CD4-positive, alpha-beta T cell treated with Interleukin-6 for 4 hours (primary cell): Measurements from ENCODE around the gene CHD9NB.
"Not testable (repeated sequence)": the region's sequence is repeated elsewhere in the genome, so short reads cannot be mapped to it uniquely, and the experiment has no call there.

Experiments used
- DNase-seq: peaks from one replicate; pipeline ENCODE4 v3.0.0-alpha.2; 2020; ENCODE audit warnings: mixed read lengths

Gene CHD9NB

GRCh38 chr16:53055541-53056391, 3.1 kb upstream of the CHD9NB start:
- DNase-seq, result peak; percentile 18

GRCh38 chr16:53054670-53055485, 2.2 kb upstream of the CHD9NB start, which contains the start of gene CHD9:
Gene CHD9, plus strand, starts transcription at chr16:53054991. Its CDS starts 101,099 bp downstream, at chr16:53156090.
- DNase-seq, result peak; percentile 77

GRCh38 chr16:53053967-53054669, 1.4 kb upstream of the CHD9NB start:
- peak; percentile 6 for DNase-seq

GRCh38 chr16:53051255-53051654, 1.4 kb downstream of the CHD9NB start:
- DNase-seq, result not testable (repeated sequence)

GRCh38 chr16:53048139-53048915, 4.4 kb downstream of the CHD9NB start:
- no peak for DNase-seq

- DNase-seq, result not testable (repeated sequence)
Observed at GRCh38 chr16:53047515-53047914, 5.2 kb downstream of the CHD9NB start.

- DNase-seq, result no peak
Observed at GRCh38 chr16:53045341-53046220, 7.1 kb downstream of the CHD9NB start.

- DNase-seq, result no peak
Observed at GRCh38 chr16:53043986-53044601, 8.6 kb downstream of the CHD9NB start.

- no peak for DNase-seq
Observed at GRCh38 chr16:53043428-53043831, 9.3 kb downstream of the CHD9NB start.

GRCh38 chr16:53042235-53042701, 10.4 kb downstream of the CHD9NB start:
- DNase-seq, result no peak

- no peak for DNase-seq
Observed at GRCh38 chr16:53041320-53042051, 11.2 kb downstream of the CHD9NB start.

- no peak for DNase-seq
Observed at GRCh38 chr16:53040788-53041187, 11.9 kb downstream of the CHD9NB start.

GRCh38 chr16:53036711-53037110, 16.0 kb downstream of the CHD9NB start:
- DNase-seq, result not testable (repeated sequence)

GRCh38 chr16:53036066-53036465, 16.6 kb downstream of the CHD9NB start:
- no peak for DNase-seq

- no peak for DNase-seq
Observed at GRCh38 chr16:53035176-53035942, 17.3 kb downstream of the CHD9NB start.

- DNase-seq, result no peak
Observed at GRCh38 chr16:53034306-53034705, 18.4 kb downstream of the CHD9NB start.

- DNase-seq, result no peak
Observed at GRCh38 chr16:53031323-53031942, 21.3 kb downstream of the CHD9NB start.

GRCh38 chr16:53029971-53030370, 22.7 kb downstream of the CHD9NB start:
- no peak for DNase-seq

- DNase-seq, result no peak
Observed at GRCh38 chr16:53024045-53024444, 28.7 kb downstream of the CHD9NB start.
